Endothelial cell of umbilical vein (primary cell): ENCODE data around the gene HOXA4. TPM values are rescaled to one million over a fixed set of nuclear protein-coding genes. Genes with fewer than 3 reads are reported as not detected.

Source experiments
- BruUV-seq: library from RNA; stranded (reverse); fragments of 400-500 nt; replicated peaks from 2 replicates; lab custom pipeline; 2021; lab: Mats Ljungman, UMichigan
- CTCF ChIA-PET: fragments of 300-600, 350-600 bp; sonication (Branson Sonifier 250); formaldehyde crosslinking; loops from one replicate; lab custom pipeline; 2021; ENCODE audit warnings: antibody characterized with exemption, inconsistent platforms; lab: Charles Lee
- POLR2A ChIA-PET: fragments of 300-600, 350-600 bp; sonication (Branson Sonifier 250); formaldehyde crosslinking; loops from one replicate; lab custom pipeline; 2021; ENCODE audit warnings: antibody characterized with exemption, inconsistent platforms; lab: Charles Lee
- DNase-seq: peaks from one replicate; pipeline ENCODE4 v3.0.0-alpha.2; 2011; ENCODE audit warnings: low read depth, low spot score
- FAIRE-seq: peaks from 2 replicates; lab custom pipeline; 2011; peaks lifted over from hg19 to GRCh38; lab: Jason Lieb, UNC
- H2AFZ ChIP-seq: 2 replicates; pipeline ENCODE4 v1.6.0; 2012; ENCODE audit warnings: low read depth, low read length, control low read depth, inconsistent platforms
- H3K27ac ChIP-seq: 2 replicates; pipeline ENCODE4 v1.5.1; 2011; ENCODE audit warnings: low read depth, mild to moderate bottlenecking, control low read depth, low read length, moderate library complexity; ENCODE audit not compliant: insufficient read depth
- H3K27me3 ChIP-seq, 2 experiments: 2 replicates each; pipeline versions ENCODE4 v1.6.0 to v1.6.1; 2011; ENCODE audit warnings: low read length in 2 of 2, mixed read lengths in 1 of 2; ENCODE audit not compliant: control insufficient read depth in 2 of 2, insufficient read depth in 2 of 2
- H3K36me3 ChIP-seq, 2 experiments: 2 replicates in 1 of 2; 3 replicates in 1 of 2; pipeline ENCODE4 v1.5.1; 2011; ENCODE audit warnings: low read length in 2 of 2, mild to moderate bottlenecking in 1 of 2, moderate library complexity in 1 of 2; ENCODE audit not compliant: control insufficient read depth in 2 of 2, insufficient read depth in 2 of 2; ENCODE audit errors: extremely low read depth in 1 of 2
- H3K4me1 ChIP-seq: 3 replicates; pipeline ENCODE4 v1.5.1; 2011; ENCODE audit warnings: mild to moderate bottlenecking, low read length; ENCODE audit not compliant: control insufficient read depth, insufficient read depth; ENCODE audit errors: extremely low read depth
- H3K4me2 ChIP-seq: 2 replicates; pipeline ENCODE4 v1.6.1; 2011; ENCODE audit warnings: low read length, control low read depth, mixed read lengths; ENCODE audit not compliant: insufficient read depth
- H3K4me3 ChIP-seq, 3 experiments: fragments of 200-600 bp in 1 of 3; sonication (generic), shearing (Covaris generic) in 1 of 3; replicated peaks in 1 of 3; 2 replicates each; pipeline ENCODE4 v1.5.1; 2011 to 2016; ENCODE audit warnings: control low read depth in 3 of 3, low read length in 3 of 3, mild to moderate bottlenecking in 2 of 3, inconsistent platforms in 1 of 3, low read depth in 1 of 3, moderate library complexity in 1 of 3; ENCODE audit not compliant: insufficient read depth in 1 of 3
- H3K79me2 ChIP-seq: 2 replicates; pipeline ENCODE4 v1.6.0; 2012; ENCODE audit warnings: low read length, inconsistent platforms; ENCODE audit not compliant: control insufficient read depth, insufficient read depth
- H3K9ac ChIP-seq: replicated peaks from 2 replicates; pipeline ENCODE3; 2011; ENCODE audit warnings: low read length, control low read depth; ENCODE audit not compliant: insufficient read depth; ENCODE audit errors: extremely low read depth
- H3K9me1 ChIP-seq: replicated peaks from 3 replicates; pipeline ENCODE4 v1.6.0; 2011; ENCODE audit warnings: mild to moderate bottlenecking, low read length; ENCODE audit not compliant: control insufficient read depth, insufficient read depth; ENCODE audit errors: extremely low read depth
- H3K9me3 ChIP-seq: replicated peaks from 2 replicates; pipeline ENCODE4 v1.5.1; 2012; ENCODE audit warnings: low read length, inconsistent platforms; ENCODE audit not compliant: control insufficient read depth, insufficient read depth
- H4K20me1 ChIP-seq: replicated peaks from 2 replicates; pipeline ENCODE3; 2011; ENCODE audit warnings: mild to moderate bottlenecking, low read length; ENCODE audit not compliant: control insufficient read depth, insufficient read depth; ENCODE audit errors: extremely low read depth
- CTCF ChIP-seq, 2 donors: IDR thresholded peaks; 1 replicate in 1 of 2; 2 replicates in 1 of 2; pipeline ENCODE4 v1.5.1; 2011; ENCODE audit warnings: low read length in 2 of 2, mild to moderate bottlenecking in 2 of 2, moderate library complexity in 2 of 2, control low read depth in 1 of 2, inconsistent platforms in 1 of 2, low read depth in 1 of 2; ENCODE audit not compliant: insufficient read depth in 1 of 2; ENCODE audit errors: extremely low read depth in 1 of 2
- JUN ChIP-seq: IDR thresholded peaks from 2 replicates; pipeline ENCODE4 v1.6.1; 2011; ENCODE audit warnings: borderline replicate concordance, low read depth; ENCODE audit not compliant: insufficient read length, insufficient read depth
- dilution Hi-C: fragments of 300-500 bp; cut with MboI; formaldehyde crosslinking; loops from one replicate; pipeline ENCODE4 v1.15.0; 2019; ENCODE audit warnings: low sequenced_read_pairs; ENCODE audit not compliant: extremely low pct_ligation_motif_present
- intact Hi-C: fragments of 100-400 bp; cut with micrococcal nuclease; formaldehyde crosslinking; loops from one replicate; pipeline ENCODE4 v1.10.0; 2022
- polyA plus RNA-seq, 4 experiments: library from polyadenylated mRNA; depleted of rRNA in 3 of 4; stranded (reverse) in 3 of 4; unstranded in 1 of 4; fragments of >200 nt; gene quantifications; 2 replicates each; pipeline versions ENCODE4 v1.2.1 to v1.2.3, GENCODE V29; 2011 to 2012; ENCODE audit warnings: missing spikeins in 1 of 4
- total RNA-seq: library from RNA; stranded (reverse); gene quantifications from 2 replicates; pipeline ENCODE4 v1.2.3, GENCODE V29; 2021

HOXA4 gene
- total and polyA plus RNA-seq, 2 donors (not counting 3 experiments of a cell fraction or from before 2014, with no cell fraction given), result 4.9 to 8.1 TPM

- Histone ChIP-seq H3K4me2 (peak overlapping the region; percentile 92), H3K27me3 (no peaks in the 10 kb centered on the region), H3K4me3 (peak overlapping the region; percentile 54 to 85 (median 55)), H4K20me1 (no peaks in the 10 kb centered on the region), H3K9me1 (no peaks in the 10 kb centered on the region), H3K9me3 (no peaks in the 10 kb centered on the region), H3K4me1 (peaks cover 68% of the 10 kb centered on the region), H3K79me2 (peaks cover 98% of the 10 kb centered on the region), H2AFZ (no peak overlapping the region), H3K36me3 (peaks cover 0 to 2% of the 10 kb centered on the region in 2 experiments), H3K9ac (peak overlapping the region; percentile 78), H3K27ac (peak overlapping the region; percentile 96)
- intact Hi-C loops (loop anchor here (1.0 to 2.0 kb wide), 2 partner anchors 8 to 13 kb away; partner anchors contain the start of gene HOXA9), dilution Hi-C loops (loop anchor here (25.0 kb wide), 1 partner anchor 964 kb away; no protein-coding TSS in a partner anchor)
- ChIA-PET POLR2A (interaction anchor here (1.2 to 2.6 kb wide), 6 partner anchors 14 to 468 kb away, joined by 3 to 8 read pairs (median 4); partner anchors contain the start of gene HOXA9), CTCF (interaction anchor here (1.0 to 5.6 kb wide), 17 partner anchors 8 to 782 kb away, joined by 3 to 83 read pairs (median 5); partner anchors contain the start of genes HOXA4 and HOXA9)
- TF ChIP-seq CTCF (IDR thresholded peaks at IDR 0.05; ENCODE audit: extremely low read depth in 1 of 2, insufficient read depth in 1 of 2, low read depth in 1 of 2, low read length in 2 of 2), result peak in 1 of 2 donors; percentile 11
- no peak for TF ChIP-seq JUN
- TSS peak; percentile 39 for BruUV-seq
- FAIRE-seq (peak; percentile 31), DNase-seq (no peak)
These were observed 20.9 kb upstream of the HOXA4 start for GRCh38 chr7:27151341-27151930.
